Cardiac muscle cell (in vitro differentiated cells and primary cell): ENCODE results near the gene NENF. TPM values are rescaled to one million over a fixed set of nuclear protein-coding genes. Genes with fewer than 3 reads are reported as not detected.

Experiments used
- DNase-seq, 2 donors: peaks; one replicate each; pipeline versions ENCODE4 v3.0.0 to v3.0.0-alpha.2; 2010 to 2017; ENCODE audit warnings: low read depth in 1 of 2, low spot score in 1 of 2
- H3K27ac ChIP-seq: fragments of 200-600 bp; sonication (generic); 2 replicates; pipeline ENCODE4 v1.5.1; 2016
- H3K27me3 ChIP-seq: fragments of 200-600 bp; sonication (generic); 2 replicates; pipeline ENCODE4 v1.6.0; 2016; ENCODE audit warnings: control low read depth
- H3K36me3 ChIP-seq: fragments of 200-600 bp; sonication (generic); 2 replicates; pipeline ENCODE4 v1.5.1; 2016; ENCODE audit warnings: control low read depth
- H3K4me1 ChIP-seq: fragments of 200-600 bp; sonication (generic); 2 replicates; pipeline ENCODE4 v1.8.1; 2017; ENCODE audit warnings: low read depth, mild to moderate bottlenecking, mixed run types
- H3K4me3 ChIP-seq: fragments of 200-600 bp; sonication (generic); 2 replicates; pipeline ENCODE4 v1.5.1; 2016; ENCODE audit warnings: mild to moderate bottlenecking
- H3K9me3 ChIP-seq: fragments of 200-600 bp; sonication (generic); 2 replicates; pipeline ENCODE4 v1.5.1; 2017; ENCODE audit warnings: low read depth, mild to moderate bottlenecking, control low read depth
- polyA plus RNA-seq: library from polyadenylated mRNA; unstranded; fragments of >200 nt; fragmentation: Nextera tagmentation; extraction: Ambion mirVana; gene quantifications from 2 replicates; pipeline ENCODE4 v1.2.1, GENCODE V29; 2016
- total RNA-seq: library from RNA; depleted of rRNA; stranded (reverse); fragments of >200 nt; gene quantifications from 2 replicates; pipeline ENCODE4 v1.2.3, GENCODE V29; 2016
- TF ChIP-seq, protein P1 (sequence below): IDR thresholded peaks from 2 replicates; pipeline ENCODE4 v1.5.1; 2012; ENCODE audit warnings: low read depth, mild to moderate bottlenecking, low read length

The NENF gene
- total and polyA plus RNA-seq, 2 experiments from 2014 or later = 23.7 to 34.6 TPM

- TF ChIP-seq, protein P1, sequence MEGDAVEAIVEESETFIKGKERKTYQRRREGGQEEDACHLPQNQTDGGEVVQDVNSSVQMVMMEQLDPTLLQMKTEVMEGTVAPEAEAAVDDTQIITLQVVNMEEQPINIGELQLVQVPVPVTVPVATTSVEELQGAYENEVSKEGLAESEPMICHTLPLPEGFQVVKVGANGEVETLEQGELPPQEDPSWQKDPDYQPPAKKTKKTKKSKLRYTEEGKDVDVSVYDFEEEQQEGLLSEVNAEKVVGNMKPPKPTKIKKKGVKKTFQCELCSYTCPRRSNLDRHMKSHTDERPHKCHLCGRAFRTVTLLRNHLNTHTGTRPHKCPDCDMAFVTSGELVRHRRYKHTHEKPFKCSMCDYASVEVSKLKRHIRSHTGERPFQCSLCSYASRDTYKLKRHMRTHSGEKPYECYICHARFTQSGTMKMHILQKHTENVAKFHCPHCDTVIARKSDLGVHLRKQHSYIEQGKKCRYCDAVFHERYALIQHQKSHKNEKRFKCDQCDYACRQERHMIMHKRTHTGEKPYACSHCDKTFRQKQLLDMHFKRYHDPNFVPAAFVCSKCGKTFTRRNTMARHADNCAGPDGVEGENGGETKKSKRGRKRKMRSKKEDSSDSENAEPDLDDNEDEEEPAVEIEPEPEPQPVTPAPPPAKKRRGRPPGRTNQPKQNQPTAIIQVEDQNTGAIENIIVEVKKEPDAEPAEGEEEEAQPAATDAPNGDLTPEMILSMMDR = no peak
- Histone ChIP-seq H3K4me3 (no peak overlapping the region), H3K36me3 (no peaks in the 10 kb centered on the region), H3K27ac (no peak overlapping the region), H3K4me1 (no peaks in the 10 kb centered on the region), H3K9me3 (no peaks in the 10 kb centered on the region), H3K27me3 (no peaks in the 10 kb centered on the region)
- no peak for DNase-seq
Measured at GRCh38 chr1:212463565-212464285, 31.0 kb downstream of the NENF start.

DNA sequence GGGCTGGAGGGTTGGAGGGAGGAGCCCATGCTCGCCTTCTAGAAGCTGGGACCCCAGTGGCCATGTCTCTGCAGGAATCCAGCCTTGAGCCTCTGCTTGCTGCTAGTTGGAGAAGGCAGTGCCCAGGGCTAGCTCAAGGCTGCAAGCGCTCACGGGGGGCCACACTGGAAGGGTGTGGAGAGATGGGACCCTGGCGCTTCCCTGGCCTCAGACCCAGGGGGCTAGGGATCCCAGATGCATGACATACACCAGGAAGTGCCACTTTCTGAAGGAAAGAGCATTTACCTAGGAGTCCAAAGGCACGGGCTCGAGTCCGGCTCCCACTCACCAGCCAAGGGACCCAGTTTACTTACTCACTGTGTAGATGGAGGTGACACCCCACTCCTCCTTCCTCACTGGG lies 32.6 kb downstream of the NENF start:
- no peaks in the 10 kb centered on the region for H3K36me3 ChIP-seq
- DNase-seq = no peak
- TF ChIP-seq, protein P1 = no peak

GRCh38 chr1:212466437-212466836 lies 33.7 kb downstream of the NENF start:
- no peak for DNase-seq
- Histone ChIP-seq H3K4me3 (no peak overlapping the region), H3K4me1 (no peaks in the 10 kb centered on the region), H3K27me3 (no peaks in the 10 kb centered on the region), H3K36me3 (no peaks in the 10 kb centered on the region), H3K27ac (no peak overlapping the region), H3K9me3 (no peaks in the 10 kb centered on the region)
- TF ChIP-seq, protein P1 = no peak

More for the DNA sequence above, 32.6 kb downstream of the NENF start:
- Histone ChIP-seq H3K27me3 (no peaks in the 10 kb centered on the region), H3K9me3 (no peaks in the 10 kb centered on the region), H3K27ac (no peak overlapping the region), H3K4me3 (no peak overlapping the region), H3K4me1 (no peaks in the 10 kb centered on the region)

DNA sequence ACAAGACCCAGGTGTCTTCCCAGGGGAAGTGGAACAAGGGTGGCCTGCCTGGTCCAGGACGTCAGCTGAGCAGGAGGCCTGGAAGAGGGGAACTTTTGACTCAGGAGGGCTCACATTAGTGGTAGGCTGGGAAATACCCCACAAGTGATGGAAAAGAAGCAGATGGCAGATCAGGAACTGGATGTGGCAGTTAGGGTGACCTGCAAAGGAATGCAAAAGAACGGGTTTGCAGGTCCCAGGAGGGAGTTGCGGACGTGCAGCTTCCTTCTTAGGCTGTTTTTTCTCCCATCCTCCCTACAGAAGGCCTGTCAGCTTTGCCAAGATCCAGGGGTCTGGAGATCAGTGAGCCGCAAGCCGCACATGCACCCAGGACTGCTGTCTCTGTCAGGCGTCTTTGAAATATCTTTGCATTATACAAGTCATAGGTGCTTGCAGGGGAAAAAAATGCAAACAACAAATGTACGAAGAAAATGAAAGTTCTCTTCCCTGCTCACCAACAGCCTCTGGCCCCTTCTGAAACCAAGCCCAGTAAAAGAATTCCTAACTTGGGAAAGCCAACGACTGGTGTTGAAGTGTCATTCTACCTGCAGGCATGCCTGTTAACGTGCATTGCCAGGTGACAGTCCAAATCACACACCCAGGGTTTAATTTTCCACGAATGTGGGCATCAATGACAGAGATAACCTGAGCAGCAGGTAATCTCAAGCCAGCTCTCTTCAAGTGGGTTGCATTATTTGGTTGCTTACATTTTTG lies 34.4 kb downstream of the NENF start:
- no peaks in the 10 kb centered on the region for H3K4me1 ChIP-seq
- no peak for DNase-seq
- no peaks in the 10 kb centered on the region for H3K9me3 ChIP-seq
- no peak overlapping the region for H3K4me3 ChIP-seq
- no peaks in the 10 kb centered on the region for H3K27me3 ChIP-seq
- TF ChIP-seq, protein P1 = no peak
- H3K36me3 ChIP-seq = no peaks in the 10 kb centered on the region
- no peak overlapping the region for H3K27ac ChIP-seq

DNA sequence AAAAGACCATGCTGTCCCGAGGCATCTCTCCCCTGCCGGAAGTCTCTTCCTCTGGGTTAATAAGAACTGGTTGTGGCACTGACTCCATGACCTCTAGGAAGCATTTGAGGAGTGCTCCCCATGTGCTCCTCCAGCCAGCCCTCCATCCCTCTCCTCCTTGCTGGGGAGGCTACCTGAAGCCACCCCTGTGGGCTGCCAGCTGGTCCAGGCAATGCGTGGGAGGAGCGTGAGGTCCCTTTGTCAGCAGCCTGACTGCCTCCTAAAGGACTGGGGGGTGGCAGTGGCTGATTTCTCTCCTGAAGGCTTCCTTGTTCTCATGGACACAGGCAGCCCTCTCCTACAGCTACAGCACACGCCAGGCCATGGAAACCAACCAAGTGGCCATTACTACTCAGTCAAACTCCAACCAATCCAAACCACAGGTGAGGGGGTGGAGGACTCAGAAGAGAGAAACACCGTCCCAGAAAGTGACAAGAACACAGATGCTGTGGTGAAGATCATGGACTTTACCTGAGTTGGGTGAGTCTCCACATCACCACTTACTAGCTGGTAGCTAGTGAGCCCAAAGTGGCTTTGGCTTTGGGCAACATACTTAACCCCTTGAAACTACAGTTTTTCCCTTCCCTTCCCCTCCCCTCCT lies 35.2 kb downstream of the NENF start:
- no peak for DNase-seq
- TF ChIP-seq, protein P1 = no peak
- H3K27me3 ChIP-seq = no peaks in the 10 kb centered on the region
- H3K27ac ChIP-seq = no peak overlapping the region
- no peaks in the 10 kb centered on the region for H3K36me3 ChIP-seq
- no peaks in the 10 kb centered on the region for H3K4me1 ChIP-seq
- H3K4me3 ChIP-seq = no peak overlapping the region
- H3K9me3 ChIP-seq = no peaks in the 10 kb centered on the region
